K562 (cell line): ENCODE results near the gene RNF224. TPM values are rescaled to one million over a fixed set of nuclear protein-coding genes. Genes with fewer than 3 reads are reported as not detected.

ENCODE experiments used
- ATF4 ChIP-seq: fragments of 450-650 bp; formaldehyde crosslinking; IDR thresholded peaks from 2 replicates; pipeline ENCODE4 v1.4.0; 2022; ENCODE audit warnings: mild to moderate bottlenecking, moderate library complexity
- DNMT1 ChIP-seq: fragments of 450-650 bp; IDR thresholded peaks from 2 replicates; pipeline ENCODE4 v1.6.1; 2016; ENCODE audit warnings: antibody characterized with exemption, mild to moderate bottlenecking
- EHMT2 ChIP-seq: fragments of 450-650 bp; IDR thresholded peaks from 2 replicates; pipeline ENCODE4 v1.6.1; 2018; ENCODE audit warnings: antibody characterized with exemption
- ELF2 ChIP-seq: fragments of 250-450 bp; sonication (Bioruptor Pico); IDR thresholded peaks from 2 replicates; pipeline ENCODE4 v1.5.0; 2021; ENCODE audit warnings: mild to moderate bottlenecking
- FOXK1 ChIP-seq: sonication (generic); formaldehyde crosslinking; IDR thresholded peaks from 2 replicates; pipeline ENCODE4 v1.8.0; 2022; ENCODE audit warnings: missing genetic modification reagents, mild to moderate bottlenecking, borderline replicate concordance
- HNRNPUL1 ChIP-seq: fragments of 200-400 bp; formaldehyde crosslinking; IDR thresholded peaks from 2 replicates; pipeline ENCODE4 v1.6.1; 2017; ENCODE audit warnings: low read length
- KLF6 ChIP-seq: fragments of 250-450 bp; sonication (Bioruptor Pico); IDR thresholded peaks from 2 replicates; pipeline ENCODE4 v1.4.0; 2020; ENCODE audit warnings: mild to moderate bottlenecking, moderate library complexity, borderline replicate concordance
- PHF20 ChIP-seq: fragments of 450-650 bp; IDR thresholded peaks from 2 replicates; pipeline ENCODE4 v1.6.1; 2018; ENCODE audit not compliant: partially characterized antibody
- POLR2A ChIP-seq: fragments of 450-650 bp; conservative IDR thresholded peaks from 2 replicates; pipeline ENCODE4 v1.6.1; 2016
- ZBTB7A ChIP-seq: IDR thresholded peaks from 2 replicates; pipeline ENCODE4 v1.6.1; 2011; ENCODE audit warnings: low read depth, mild to moderate bottlenecking, low read length, moderate library complexity, borderline replicate concordance; ENCODE audit not compliant: control insufficient read depth
- ZNF133 ChIP-seq: fragments of 250-450 bp; sonication (Bioruptor Pico); IDR thresholded peaks from 2 replicates; pipeline ENCODE4 v1.4.0; 2020; ENCODE audit warnings: mild to moderate bottlenecking
- ZNF324 ChIP-seq: fragments of 250-450 bp; sonication (Bioruptor Pico); IDR thresholded peaks from 2 replicates; pipeline ENCODE4 v1.4.0; 2020; ENCODE audit warnings: mild to moderate bottlenecking
- ZNF354B ChIP-seq: fragments of 250-450 bp; sonication (Bioruptor Pico); IDR thresholded peaks from 2 replicates; pipeline ENCODE4 v1.4.0; 2020
- polyA plus RNA-seq, 8 experiments: library from polyadenylated mRNA; depleted of rRNA in 4 of 8; stranded (reverse) in 5 of 8; unstranded in 3 of 8; fragments of >200 nt; fragmentation: Nextera tagmentation in 2 of 8; fragmentation: Illumina TruSeq in 1 of 8; extraction: Ambion mirVana in 2 of 8; extraction: Trizol in 1 of 8; gene quantifications; 2 replicates each; pipeline versions ENCODE4 v1.2.1 to v1.2.3, GENCODE V29; 2011 to 2014; ENCODE audit warnings: inconsistent platforms in 1 of 8, missing spikeins in 1 of 8
- total RNA-seq, 7 experiments: library from RNA; depleted of rRNA in 6 of 7; stranded (reverse); fragments of >200 nt in 6 of 7; fragmentation: Illumina TruSeq in 2 of 7; extraction: Trizol in 2 of 7; gene quantifications; 2 replicates each; pipeline versions ENCODE4 v1.2.1 to v1.2.3, GENCODE V29; 2011 to 2021; ENCODE audit warnings: low replicate concordance in 1 of 7
- TF ChIP-seq, protein P1 (sequence below): fragments of 200-600 bp; sonication (generic); IDR thresholded peaks from one replicate; pipeline ENCODE4 v1.6.1; 2012; ENCODE audit warnings: mild to moderate bottlenecking, low read depth, low read length, inconsistent platforms
- TF ChIP-seq, protein P2 (sequence below): fragments of 200-800 bp; sonication (Bioruptor generic); IDR thresholded peaks from 2 replicates; pipeline ENCODE4 v1.6.1; 2017; ENCODE audit warnings: missing genetic modification characterization, missing compliant biosample characterization

Gene RNF224
- total and polyA plus RNA-seq, 9 of the 15 experiments (the other 6 are each of a cell fraction or from before 2014, with no cell fraction given) = not detected

DNA sequence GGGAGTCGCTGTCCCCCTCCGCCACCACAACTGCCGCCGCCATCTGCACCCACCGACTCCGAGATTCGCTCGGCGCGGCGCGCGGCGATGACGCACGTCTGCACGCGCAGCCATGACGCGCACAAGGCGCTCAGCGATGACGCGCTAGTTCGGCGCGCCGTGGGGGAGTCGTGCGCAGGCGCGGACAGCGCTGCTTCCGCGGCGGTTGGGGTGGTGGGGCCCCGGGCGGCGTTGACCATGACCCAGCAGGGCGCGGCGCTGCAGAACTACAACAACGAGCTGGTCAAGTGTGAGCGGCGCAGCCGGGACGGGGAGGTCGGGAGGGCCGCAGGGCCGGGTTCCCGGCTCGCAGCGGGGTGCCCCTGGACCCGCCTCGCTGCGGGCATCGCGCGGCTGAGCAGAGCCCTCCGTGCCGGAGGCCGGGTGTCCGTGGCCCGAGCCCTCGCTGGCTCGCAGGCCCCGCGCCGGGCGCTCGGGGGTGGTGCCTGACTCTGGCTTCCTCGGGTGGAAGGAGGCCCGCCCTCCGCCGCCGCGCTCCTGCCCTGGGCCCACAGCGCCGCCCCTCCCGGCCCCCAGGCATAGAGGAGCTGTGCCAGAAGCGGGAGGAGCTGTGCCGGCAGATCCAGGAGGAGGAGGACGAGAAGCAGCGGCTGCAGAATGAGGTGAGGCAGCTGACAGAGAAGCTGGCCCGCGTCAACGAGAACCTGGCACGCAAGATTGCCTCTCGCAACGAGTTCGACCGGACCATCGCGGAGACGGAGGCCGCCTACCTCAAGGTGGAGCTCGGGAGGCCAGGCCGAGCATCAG is 38.6 kb upstream of the RNF224 start, which contains the start of the genes ANAPC2 and SSNA1 (continued):
- TF ChIP-seq ELF2 (CRISPR knock-in tag) = peak; percentile 88
- TF ChIP-seq ATF4 (CRISPR knock-in tag) = no peak
- no peak for TF ChIP-seq ZNF354B (CRISPR knock-in tag)
- no peak for TF ChIP-seq ZNF324 (CRISPR knock-in tag)
- TF ChIP-seq ZNF133 = no peak
- no peak for TF ChIP-seq HNRNPUL1
- TF ChIP-seq FOXK1 (CRISPR knock-in tag) = 0 out of 2 replicates have a peak, but pooled peaks have one; percentile 40
- peak; percentile 82 for TF ChIP-seq POLR2A
- TF ChIP-seq, protein P1, sequence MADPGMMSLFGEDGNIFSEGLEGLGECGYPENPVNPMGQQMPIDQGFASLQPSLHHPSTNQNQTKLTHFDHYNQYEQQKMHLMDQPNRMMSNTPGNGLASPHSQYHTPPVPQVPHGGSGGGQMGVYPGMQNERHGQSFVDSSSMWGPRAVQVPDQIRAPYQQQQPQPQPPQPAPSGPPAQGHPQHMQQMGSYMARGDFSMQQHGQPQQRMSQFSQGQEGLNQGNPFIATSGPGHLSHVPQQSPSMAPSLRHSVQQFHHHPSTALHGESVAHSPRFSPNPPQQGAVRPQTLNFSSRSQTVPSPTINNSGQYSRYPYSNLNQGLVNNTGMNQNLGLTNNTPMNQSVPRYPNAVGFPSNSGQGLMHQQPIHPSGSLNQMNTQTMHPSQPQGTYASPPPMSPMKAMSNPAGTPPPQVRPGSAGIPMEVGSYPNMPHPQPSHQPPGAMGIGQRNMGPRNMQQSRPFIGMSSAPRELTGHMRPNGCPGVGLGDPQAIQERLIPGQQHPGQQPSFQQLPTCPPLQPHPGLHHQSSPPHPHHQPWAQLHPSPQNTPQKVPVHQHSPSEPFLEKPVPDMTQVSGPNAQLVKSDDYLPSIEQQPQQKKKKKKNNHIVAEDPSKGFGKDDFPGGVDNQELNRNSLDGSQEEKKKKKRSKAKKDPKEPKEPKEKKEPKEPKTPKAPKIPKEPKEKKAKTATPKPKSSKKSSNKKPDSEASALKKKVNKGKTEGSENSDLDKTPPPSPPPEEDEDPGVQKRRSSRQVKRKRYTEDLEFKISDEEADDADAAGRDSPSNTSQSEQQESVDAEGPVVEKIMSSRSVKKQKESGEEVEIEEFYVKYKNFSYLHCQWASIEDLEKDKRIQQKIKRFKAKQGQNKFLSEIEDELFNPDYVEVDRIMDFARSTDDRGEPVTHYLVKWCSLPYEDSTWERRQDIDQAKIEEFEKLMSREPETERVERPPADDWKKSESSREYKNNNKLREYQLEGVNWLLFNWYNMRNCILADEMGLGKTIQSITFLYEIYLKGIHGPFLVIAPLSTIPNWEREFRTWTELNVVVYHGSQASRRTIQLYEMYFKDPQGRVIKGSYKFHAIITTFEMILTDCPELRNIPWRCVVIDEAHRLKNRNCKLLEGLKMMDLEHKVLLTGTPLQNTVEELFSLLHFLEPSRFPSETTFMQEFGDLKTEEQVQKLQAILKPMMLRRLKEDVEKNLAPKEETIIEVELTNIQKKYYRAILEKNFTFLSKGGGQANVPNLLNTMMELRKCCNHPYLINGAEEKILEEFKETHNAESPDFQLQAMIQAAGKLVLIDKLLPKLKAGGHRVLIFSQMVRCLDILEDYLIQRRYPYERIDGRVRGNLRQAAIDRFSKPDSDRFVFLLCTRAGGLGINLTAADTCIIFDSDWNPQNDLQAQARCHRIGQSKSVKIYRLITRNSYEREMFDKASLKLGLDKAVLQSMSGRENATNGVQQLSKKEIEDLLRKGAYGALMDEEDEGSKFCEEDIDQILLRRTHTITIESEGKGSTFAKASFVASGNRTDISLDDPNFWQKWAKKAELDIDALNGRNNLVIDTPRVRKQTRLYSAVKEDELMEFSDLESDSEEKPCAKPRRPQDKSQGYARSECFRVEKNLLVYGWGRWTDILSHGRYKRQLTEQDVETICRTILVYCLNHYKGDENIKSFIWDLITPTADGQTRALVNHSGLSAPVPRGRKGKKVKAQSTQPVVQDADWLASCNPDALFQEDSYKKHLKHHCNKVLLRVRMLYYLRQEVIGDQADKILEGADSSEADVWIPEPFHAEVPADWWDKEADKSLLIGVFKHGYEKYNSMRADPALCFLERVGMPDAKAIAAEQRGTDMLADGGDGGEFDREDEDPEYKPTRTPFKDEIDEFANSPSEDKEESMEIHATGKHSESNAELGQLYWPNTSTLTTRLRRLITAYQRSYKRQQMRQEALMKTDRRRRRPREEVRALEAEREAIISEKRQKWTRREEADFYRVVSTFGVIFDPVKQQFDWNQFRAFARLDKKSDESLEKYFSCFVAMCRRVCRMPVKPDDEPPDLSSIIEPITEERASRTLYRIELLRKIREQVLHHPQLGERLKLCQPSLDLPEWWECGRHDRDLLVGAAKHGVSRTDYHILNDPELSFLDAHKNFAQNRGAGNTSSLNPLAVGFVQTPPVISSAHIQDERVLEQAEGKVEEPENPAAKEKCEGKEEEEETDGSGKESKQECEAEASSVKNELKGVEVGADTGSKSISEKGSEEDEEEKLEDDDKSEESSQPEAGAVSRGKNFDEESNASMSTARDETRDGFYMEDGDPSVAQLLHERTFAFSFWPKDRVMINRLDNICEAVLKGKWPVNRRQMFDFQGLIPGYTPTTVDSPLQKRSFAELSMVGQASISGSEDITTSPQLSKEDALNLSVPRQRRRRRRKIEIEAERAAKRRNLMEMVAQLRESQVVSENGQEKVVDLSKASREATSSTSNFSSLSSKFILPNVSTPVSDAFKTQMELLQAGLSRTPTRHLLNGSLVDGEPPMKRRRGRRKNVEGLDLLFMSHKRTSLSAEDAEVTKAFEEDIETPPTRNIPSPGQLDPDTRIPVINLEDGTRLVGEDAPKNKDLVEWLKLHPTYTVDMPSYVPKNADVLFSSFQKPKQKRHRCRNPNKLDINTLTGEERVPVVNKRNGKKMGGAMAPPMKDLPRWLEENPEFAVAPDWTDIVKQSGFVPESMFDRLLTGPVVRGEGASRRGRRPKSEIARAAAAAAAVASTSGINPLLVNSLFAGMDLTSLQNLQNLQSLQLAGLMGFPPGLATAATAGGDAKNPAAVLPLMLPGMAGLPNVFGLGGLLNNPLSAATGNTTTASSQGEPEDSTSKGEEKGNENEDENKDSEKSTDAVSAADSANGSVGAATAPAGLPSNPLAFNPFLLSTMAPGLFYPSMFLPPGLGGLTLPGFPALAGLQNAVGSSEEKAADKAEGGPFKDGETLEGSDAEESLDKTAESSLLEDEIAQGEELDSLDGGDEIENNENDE = peak; percentile 44
- TF ChIP-seq, protein P2, sequence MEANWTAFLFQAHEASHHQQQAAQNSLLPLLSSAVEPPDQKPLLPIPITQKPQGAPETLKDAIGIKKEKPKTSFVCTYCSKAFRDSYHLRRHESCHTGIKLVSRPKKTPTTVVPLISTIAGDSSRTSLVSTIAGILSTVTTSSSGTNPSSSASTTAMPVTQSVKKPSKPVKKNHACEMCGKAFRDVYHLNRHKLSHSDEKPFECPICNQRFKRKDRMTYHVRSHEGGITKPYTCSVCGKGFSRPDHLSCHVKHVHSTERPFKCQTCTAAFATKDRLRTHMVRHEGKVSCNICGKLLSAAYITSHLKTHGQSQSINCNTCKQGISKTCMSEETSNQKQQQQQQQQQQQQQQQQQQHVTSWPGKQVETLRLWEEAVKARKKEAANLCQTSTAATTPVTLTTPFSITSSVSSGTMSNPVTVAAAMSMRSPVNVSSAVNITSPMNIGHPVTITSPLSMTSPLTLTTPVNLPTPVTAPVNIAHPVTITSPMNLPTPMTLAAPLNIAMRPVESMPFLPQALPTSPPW (CRISPR knock-in tag) = peak; percentile 86
- no peak for TF ChIP-seq DNMT1
- TF ChIP-seq ZBTB7A = peak; percentile 74; the same call in 1 of the 2 replicates
- TF ChIP-seq PHF20 = peak; percentile 100
- no peak; the same call in 1 of the 2 replicates for TF ChIP-seq KLF6
- no peak for TF ChIP-seq EHMT2
